GM23248 (cell line): ENCODE data around the gene CCT5.

Source experiments
- EZH2 ChIP-seq: fragments of 200-600 bp; sonication (generic); IDR thresholded peaks from 2 replicates; pipeline ENCODE4 v1.6.1; 2018; ENCODE audit warnings: antibody characterized with exemption, mild to moderate bottlenecking; ENCODE audit not compliant: insufficient read depth, poor library complexity, severe bottlenecking
- EZH2phosphoT487 ChIP-seq: fragments of 200-600 bp; sonication (generic); IDR thresholded peaks from 2 replicates; pipeline ENCODE4 v1.6.1; 2018; ENCODE audit warnings: antibody characterized with exemption, moderate library complexity, mild to moderate bottlenecking, low read depth; ENCODE audit not compliant: insufficient read depth

- TF ChIP-seq EZH2 (no peak), EZH2phosphoT487 (no peak)
Observed at GRCh38 chr5:10279925-10280720, 30.0 kb downstream of the CCT5 start.
